ENCODE results near the gene CYBRD1.
"Not testable (repeated sequence)": the region's sequence is repeated elsewhere in the genome, so short reads cannot be mapped to it uniquely, and the experiment has no call there.

Gene CYBRD1, protein sequence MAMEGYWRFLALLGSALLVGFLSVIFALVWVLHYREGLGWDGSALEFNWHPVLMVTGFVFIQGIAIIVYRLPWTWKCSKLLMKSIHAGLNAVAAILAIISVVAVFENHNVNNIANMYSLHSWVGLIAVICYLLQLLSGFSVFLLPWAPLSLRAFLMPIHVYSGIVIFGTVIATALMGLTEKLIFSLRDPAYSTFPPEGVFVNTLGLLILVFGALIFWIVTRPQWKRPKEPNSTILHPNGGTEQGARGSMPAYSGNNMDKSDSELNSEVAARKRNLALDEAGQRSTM

GRCh38 chr2:171522052-171522787, at the start of gene CYBRD1:
Gene CYBRD1 (plus strand): TSS chr2:171522474. CDS start chr2:171522546, 72 bp downstream.
- no peak for DNase-seq

GRCh38 chr2:171475979-171476378, 46.3 kb upstream of the CYBRD1 start:
- no peak for DNase-seq

DNA sequence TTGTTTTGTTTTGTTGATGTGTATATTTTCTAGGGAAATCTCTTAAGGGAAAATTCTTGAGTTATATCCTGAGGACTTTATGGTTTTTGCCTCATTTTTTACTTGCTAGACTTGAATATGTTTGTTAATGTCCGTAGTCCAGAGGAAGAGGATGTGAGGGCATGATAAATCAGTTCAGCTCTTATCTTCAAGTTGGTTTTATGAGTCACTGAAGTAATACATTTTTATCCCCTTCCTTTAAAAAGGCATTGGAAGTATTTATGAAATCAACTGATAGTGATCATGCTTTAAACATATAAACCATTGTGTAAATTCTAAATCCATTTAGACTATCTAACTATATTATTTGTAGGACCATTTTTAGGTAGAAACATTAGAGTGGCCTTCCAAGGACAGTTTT, 43.9 kb upstream of the CYBRD1 start:
- DNase-seq: no peak

GRCh38 chr2:171479154-171479814, 43.0 kb upstream of the CYBRD1 start:
- DNase-seq: no peak

DNA sequence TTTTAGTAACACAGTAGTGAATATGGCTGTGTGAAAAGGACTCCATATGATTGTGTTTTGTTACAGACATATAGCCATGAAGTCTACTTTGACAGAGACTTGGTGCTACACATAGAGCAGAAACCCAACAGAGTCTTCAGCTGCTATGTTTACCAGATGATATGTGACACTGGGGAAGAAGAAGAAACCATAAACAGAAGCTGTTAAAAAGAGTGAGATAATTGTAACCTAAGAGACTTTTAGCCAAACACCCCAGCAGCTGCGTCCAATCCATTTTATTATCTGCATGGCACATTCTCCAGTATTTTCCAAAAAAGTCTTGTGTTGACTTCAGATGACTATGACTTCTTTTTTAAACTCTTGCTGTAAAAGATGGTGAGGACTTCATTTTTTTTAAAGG, 41.4 kb upstream of the CYBRD1 start:
- DNase-seq: no peak

- DNase-seq: no peak
Measured at GRCh38 chr2:171482308-171482707, 40.0 kb upstream of the CYBRD1 start.

GRCh38 chr2:171482877-171483276, 39.4 kb upstream of the CYBRD1 start:
- DNase-seq: no peak

GRCh38 chr2:171483793-171484192, 38.5 kb upstream of the CYBRD1 start:
- DNase-seq: no peak

- no peak for DNase-seq
Measured at GRCh38 chr2:171485116-171485515, 37.2 kb upstream of the CYBRD1 start.

DNA sequence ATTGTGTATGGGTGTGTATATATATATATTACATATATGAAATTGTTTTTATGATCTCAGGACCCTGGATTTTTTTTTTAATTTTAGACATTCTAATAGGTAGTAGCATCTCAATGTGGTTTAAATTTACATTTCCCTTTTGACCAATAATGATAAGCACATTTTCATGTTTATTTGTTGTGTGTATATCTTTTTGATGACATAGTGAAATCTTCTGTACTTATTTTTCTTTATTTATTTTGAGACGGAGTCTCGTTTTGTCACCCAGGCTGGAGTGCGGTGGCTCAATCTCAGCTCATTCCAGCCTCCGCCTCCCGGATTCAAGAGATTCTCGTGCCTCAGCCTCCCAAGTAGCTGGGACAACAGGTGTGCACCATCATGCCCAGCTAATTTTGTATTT, 35.1 kb upstream of the CYBRD1 start:
- DNase-seq: no peak

DNA sequence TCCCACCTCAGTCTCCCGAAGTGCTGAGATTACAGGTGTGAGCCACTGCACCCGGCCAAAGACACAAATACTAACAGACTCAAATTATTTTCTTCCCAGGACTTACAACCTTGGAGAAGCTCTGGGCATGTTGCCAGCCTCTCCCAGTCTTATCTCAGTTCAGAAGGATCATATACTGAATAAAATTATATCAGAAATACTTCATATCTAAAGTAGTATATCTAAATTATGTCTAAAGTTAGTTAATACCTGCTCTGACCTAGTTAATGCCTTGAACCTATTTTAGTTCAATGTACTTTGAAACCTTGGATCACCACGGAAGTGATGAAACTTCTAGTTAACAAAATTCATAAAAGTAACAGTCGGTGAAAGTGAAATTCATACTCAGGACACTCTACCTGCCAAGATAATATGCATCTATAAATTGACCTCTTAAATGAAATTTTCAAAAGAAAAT, 34.4 kb upstream of the CYBRD1 start:
- DNase-seq: no peak

DNA sequence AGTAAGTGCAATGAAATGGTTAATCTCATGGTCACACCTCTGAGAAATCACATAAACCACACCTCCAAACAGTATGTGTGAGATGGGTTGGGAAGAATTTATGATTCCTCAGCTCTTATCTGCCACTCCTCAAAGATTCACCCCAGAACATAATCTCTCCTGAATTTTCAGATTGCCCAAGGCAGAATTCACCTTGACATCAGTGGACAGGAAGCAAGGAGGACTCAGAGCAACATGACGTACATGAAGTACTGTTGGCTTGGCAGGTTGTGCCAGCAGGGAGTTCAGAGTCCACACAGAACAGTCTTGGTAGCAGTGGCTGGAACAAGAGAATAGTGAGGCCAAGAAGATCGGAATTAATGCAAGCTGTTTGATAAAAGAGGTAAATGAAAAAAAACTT, 31.7 kb upstream of the CYBRD1 start:
- no peak for DNase-seq

- no peak for DNase-seq
Measured at GRCh38 chr2:171491292-171491691, 31.0 kb upstream of the CYBRD1 start.

- no peak for DNase-seq
Measured at GRCh38 chr2:171492664-171493063, 29.6 kb upstream of the CYBRD1 start.

DNA sequence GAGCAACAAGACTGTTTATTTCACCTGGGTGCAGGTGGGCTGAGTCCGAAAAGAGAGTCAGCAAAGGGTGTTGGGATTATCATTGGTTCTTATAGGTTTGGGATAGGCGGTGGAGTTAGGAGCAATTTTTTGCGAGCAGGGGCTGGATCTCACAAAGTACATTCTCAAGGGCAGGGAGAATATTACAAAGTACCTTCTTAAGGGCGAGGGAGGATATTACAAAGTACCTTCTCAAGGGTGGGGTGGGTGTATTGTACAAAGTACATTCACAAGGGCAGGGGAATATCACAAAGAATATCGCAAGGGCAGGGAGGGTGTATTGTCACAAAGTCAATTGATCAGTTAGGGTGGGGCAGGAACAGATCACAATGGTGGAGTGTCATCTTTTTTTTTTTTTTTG, 24.6 kb upstream of the CYBRD1 start:
- DNase-seq: not testable (repeated sequence)

DNA sequence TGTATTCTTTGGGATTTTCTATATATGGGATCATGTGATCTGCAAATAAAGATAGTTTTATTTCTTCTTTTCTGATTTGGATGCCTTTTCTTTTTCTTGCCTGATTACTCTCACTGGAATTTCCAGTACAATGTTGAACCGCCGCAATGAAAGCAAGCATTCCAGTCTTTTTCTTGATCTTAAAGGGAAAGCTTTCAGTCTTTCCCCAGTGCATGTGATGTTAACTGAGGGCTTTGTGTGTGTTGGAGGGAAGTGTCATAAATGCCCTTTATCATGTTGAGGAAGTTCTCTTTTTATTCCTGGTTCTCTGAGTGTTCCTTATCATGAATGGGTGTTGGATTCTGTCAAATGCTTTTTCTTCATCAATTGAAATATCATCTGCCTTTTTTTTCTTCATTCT, 16.9 kb upstream of the CYBRD1 start:
- no peak for DNase-seq

DNA sequence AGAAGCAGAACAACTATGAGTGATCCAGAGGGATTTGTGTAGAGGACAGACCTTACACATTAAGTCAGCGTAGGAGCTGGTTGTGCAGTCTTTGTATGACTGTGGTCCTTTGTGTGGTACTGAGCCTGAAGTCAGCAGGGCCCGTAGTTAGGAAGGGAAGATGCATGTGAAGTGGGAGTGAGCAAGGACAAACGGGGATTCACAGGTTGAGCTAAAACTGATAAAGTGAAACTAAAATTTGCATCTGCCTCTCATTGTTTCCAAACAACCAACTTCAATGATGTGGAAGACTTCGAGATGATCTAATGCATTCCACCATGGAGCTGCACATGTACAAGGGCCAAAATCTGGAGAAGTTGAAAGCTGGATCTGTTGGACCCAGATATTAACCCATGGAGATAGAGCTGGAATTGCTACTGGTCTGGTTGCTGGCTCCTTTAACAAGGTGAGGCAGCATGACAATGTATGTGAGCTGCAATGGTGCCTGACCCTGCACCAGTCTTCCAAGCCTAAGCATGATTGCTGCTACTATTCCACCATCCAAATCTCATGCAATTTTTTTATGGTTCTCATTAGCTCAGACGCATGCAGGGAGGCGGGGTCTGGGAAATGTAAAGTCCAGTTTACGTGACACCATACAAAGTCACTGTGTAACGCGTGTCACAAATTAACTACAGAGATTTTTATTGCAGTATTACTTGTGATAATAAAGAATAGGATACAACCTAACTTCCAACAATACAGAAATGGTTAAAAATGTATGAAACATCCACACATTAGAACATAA, 12.1 kb upstream of the CYBRD1 start:
- no peak for DNase-seq

DNA sequence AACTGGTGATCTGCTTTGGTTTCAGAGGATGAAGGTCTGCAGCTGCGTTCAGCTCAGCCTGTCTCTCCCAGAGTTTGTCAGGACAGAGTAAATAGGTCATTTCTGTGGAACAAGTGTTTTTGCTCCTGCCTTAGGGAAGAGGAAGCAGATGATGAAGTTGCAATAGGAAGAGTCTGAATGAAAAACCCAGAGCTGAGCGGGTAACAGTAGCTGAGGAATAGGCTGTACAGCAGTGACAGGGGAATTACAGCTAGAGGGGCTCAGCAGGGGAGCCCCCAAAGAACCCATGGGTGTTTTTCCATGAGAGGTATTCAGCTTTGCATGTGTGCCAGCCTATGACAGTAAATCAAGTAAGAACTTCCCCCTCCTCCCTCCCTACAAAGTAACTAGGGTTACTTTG, 10.3 kb upstream of the CYBRD1 start:
- no peak for DNase-seq

DNA sequence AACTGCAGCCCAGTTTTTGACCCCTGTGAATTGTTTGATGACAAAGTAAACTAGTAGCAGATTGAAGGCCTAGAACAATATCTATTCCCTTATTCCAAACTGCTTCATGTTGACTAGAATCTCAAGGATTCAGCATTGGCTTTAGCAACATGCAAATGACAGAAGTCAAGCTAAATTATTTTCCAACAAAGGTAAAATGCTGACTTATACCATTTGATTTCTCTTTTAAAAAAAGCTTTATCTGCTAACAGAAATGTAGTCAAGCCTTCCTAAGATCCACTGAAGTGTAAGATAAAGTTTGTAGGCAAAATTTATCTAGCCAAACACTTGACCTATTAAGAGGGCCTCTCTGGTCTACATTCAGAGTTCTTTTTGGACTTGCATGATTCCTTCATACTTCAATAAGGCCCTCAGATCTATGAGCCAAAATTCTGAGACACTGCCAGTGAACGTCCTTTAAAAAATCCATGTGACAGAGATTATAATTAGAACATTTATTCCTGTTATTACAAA, 9.5 kb upstream of the CYBRD1 start:
- no peak for DNase-seq

- DNase-seq: no peak
Measured at GRCh38 chr2:171513719-171514160, 8.5 kb upstream of the CYBRD1 start.

DNA sequence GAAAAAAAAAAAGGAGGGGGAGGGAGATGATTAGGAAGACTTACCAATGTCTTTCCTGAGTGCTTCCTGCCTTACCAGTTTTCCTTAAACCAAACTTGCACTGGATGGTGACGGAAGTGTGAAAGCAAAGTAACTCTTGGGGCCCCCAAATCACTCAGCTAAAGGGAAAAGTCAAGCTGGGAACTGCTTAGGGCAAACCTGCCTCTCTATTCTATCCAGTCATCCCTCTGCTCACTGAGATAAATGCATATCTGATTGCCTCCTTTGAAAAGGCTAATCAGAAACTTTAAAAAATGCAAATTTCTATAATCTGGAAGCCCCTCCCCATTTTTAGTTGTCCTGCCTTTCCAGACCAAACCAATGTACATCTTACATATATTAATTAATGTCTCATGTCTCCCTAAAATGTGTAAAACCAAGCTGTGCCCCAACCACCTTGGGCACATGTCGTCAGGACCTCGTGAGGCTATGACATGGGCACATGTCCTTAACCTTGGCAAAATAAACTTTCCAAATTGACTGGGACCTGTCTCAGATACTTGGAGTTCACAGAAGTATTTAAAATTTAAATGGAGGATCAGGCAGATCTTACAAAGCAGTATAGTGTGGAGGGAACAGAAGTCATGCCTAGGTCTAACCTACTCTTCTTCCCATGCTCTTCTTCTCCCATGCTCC, 7.2 kb upstream of the CYBRD1 start:
- no peak for DNase-seq

DNA sequence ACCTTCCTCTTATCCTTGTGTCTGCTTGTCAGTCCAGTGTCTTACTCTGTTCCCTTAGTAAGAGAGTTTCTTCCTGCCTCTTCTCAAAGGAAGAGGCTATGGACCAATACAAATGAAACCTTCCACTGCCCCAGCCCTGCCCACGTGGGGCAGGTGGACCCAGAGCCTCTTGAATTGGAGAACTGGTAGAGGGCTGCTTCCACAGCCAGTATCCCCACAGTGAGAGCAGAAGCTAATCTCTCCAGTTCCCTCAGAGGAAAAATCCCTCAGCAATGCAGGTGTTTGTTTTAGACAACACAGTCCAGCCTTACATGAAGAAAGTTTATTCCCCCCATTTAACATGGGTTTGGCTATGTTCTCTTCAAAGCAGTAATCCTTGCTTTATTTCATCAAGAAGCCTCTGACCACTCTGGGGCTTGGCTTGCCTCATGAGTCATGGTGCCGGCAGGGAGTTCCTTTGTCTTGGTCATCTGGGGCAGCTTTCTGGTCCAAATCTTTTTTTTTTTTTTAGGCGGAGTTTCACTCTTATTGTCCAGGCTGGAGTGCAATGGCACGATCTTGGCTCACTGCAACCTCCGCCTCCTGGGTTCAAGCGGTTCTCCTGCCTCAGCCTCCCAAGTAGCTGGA, 6.5 kb upstream of the CYBRD1 start:
- DNase-seq: no peak

All from NCI-H345 (cell line).